Activated CD8-positive, alpha-beta memory T cell treated with anti-CD3 and anti-CD28 coated beads, Interleukin-2, amount 50 U/mL, for 4 hours (primary cell): Measurements from ENCODE around the gene SUGCT.

Source experiments
- DNase-seq: peaks from one replicate; pipeline ENCODE4 v3.0.0-alpha.2; 2020

Gene SUGCT

DNA sequence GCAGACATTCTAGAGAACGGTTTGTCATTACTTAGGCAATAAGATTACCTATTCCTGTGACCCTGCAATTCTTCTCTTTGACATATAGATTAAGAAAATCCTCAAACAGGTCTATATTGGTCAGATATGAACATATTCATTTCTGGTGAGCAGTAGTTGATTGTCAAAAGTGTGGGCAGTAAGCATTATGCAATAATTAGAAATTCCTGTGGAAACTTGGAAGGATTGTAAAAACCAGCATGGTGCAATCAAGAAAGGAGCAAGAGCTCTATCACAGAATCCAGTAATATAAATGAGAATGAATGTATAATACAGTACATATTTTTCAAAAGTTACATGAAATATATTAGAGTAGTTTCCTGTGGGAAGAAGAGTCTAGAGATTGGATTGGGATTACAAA, 406.5 kb downstream of the SUGCT start:
- no peak for DNase-seq

DNA sequence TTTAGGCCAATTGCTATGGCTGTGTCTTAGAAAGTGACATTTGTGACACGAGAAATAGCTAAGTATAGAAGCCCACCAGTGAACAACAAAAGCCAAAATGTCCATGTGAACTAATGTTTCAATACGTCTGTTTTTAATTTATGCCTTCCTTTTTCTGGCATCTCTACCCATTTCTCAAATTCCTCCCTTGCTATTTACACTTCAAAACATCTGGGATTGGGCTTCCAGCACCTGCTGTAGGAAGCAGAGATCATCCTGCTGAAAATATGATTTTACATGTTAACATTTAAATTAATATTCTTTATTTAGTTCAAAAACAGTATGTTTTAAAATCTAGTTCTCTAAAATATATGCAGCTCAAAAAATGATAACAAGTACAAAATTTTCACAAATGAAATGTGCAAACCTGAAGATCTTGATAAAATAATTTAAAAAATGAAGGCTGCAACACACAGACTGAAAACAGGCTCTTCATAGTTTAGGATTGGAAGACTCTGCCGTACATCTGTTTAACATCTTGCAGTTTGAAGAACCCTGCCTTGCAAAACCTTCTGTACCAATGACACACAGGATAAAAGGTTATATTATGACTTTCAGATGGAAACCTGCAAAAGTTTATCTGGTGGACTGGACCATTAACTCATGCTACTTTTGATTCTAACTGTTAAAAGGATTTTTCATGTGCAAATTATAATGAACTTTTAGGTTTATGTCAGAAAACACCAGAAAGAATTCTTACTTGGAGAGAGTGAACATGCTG, 408.4 kb downstream of the SUGCT start:
- DNase-seq = no peak

DNA sequence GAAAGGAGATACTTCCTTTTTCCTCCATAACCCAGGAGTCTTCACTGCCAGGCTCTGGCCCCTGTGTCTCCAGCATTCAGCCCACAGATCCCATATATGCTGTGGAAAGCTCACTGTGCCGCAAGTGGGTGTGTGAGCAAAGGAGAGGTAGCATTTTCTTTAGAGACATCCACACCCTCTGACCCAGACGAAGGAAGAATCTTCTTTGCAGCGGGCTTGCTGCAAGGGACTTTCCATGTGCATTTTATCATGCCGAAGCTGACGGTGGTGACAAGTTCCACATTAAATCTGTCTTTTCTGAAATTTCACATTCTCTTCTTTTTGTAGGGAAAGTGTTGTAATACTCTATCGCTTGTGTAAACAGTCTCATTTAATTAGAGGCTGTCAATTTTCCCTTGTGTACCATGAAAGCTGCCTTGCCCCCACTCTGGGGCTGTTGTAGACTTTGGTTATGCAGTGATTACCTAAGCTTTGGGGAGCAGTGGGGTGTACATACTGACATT, 409.5 kb downstream of the SUGCT start:
- no peak for DNase-seq

DNA sequence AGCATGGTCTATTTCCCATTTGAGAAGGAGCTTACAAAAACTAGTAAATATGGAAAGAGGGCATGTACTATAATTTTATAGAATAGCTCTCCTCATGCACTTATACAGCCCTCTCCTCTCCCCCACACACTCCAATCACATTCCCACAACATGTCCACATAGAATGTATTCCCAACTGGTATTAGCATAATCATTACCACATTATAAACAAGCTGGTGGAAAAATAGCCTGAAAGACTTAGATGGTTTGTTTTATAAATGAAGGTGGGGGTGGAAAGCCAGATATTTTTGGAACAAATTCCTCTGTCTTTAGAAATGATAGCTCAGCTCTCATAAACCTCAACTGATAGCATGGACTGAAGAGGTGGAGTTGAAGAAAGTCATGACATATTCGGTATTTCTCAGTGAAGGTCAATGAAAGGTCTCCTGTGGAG, 410.1 kb downstream of the SUGCT start:
- no peak for DNase-seq

DNA sequence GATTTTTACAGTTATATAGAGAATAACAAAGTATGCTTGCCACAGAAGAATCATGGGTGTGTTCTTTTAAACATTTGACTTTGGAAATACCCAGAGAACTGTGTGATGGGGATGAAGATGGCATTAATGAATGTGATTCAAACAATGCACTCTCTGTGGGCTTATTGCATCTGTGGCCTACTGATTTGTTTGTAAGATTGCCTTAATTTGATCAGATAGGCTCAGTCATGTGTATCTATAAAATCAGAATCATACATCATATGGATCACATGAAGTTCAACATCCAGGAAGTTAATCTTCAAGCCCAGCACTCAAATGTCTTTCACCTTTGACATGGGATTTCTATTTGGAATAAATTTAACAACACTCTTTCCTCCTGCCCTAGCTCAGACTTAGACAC, 410.9 kb downstream of the SUGCT start:
- no peak for DNase-seq

DNA sequence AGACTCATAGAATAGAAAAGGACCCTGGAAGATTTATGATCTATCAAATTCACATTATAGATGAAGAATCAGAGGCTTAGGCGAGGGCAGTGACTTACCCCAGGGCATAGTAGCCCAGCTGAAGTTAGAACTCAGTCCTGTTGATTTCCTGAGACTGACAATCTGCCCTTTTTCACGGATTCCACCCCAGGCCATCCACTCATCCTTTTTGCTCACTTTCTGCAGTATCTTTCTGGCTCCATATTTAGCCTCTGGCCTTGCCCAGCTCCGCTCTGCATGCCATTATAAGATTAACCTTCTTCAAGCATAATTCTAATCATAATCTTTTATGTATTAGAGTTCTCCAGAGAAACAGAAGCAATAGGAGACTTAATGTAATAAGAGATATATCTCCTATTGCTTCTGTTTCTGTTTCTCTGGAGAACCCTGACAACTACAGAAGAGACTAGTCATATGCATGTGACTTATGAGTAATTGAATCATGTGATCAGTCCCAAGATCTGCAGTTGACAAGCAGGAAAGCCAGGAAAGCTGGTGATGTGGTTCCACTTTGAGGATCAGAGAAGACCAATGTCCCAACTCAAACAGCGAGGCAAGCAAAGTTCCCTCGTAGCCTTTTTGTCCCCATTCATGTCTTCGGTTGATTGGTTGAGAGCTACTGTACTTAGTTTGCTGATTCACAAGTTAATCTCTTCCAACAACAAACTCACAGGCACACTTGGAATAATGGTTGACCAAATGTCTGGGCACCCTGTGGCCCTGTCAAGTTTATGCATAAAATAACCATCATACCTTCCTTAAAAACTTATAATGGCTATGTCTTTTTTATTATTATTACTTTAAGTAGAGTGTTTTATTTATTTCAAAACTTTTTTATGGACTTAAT, 412.1 kb downstream of the SUGCT start:
- no peak for DNase-seq

DNA sequence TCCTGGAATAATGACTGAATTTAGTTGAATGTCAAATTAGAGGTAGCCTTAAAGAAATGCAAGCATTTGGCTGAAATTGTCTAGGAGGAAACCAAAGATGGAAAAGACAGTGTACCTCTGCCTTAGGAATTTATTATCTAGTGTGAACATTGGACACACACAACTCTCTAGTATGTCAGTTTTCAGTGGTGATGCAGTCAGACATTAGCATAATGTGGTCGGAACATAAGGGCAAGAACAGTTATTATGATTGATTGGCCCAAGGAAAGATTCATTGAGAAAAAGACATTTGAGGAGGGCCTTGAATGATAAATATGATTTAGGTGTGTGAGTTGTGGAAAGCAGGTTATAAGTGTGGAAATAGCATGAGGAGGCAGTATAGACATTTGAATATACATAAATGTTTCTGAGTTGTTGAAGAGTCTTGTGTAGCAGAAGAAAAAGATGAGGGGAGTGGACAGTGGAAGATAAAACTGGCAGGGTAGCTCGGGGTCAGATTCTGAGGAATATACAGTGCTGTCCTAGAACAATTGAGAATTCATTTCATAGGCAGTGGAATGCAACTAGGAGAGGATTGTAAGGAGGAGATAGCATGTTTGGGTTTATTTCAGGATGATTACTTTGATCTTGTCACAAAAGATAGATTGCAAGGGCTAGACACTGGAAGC, 414.7 kb downstream of the SUGCT start:
- DNase-seq = no peak

DNA sequence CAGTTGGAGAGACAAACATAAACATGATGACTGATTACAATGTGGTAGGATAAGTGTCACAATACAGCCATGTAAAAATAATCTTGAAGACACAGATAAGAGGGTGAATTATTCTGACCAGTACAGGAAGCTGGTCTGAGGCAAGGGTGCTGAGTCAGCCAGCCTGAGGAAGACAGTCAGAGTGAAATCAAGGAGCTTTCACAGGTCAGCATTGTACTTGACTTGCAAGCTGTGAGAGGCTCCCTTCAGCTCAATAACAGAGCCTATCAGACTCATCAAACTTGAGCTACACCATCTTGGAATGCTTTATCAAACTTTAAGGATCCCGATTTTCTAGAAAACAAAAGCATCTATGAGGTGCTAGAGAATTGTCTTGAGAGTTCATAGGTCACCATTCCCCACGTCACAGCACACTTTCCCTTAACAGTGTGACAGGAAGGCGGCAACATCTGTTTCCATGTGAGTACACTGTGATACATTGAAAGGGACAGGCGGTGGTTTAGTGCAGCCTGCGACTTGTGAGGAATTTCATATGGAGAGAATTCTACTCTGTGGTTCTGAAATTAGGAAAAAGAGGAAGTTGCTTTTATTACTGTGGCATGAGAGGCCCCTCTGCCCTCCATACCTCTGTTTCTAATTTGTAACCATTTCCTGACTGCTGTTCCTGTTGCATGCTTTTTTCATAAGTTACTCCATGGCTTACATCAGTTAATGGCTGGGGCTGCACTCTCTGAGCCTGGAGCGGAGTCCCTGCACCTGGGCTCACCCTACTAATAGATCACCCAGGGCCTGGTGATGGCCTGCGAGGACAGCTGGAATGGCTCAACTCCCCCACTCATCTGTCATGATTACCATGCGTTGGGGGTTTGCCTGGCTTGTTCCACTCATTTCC, 417.1 kb downstream of the SUGCT start:
- no peak for DNase-seq

DNA sequence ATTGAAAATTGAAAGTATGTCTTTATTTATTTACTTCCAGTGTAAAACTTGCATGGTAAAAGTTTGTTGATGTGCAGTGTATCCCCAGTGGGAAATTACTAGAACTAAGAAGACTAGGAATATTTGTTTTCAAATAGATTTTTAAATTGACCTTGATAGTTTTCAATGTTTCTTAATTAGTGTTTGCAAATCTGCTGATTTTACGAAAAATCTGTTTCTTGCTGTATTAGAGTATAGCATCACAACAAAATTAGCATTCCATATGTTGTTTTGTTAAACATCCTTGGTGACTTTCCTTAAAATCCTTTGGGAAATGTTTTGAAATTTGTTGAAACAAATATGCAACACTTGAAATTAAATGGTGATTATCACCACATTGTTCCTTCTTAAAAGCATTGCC, 425.9 kb downstream of the SUGCT start:
- DNase-seq = no peak

DNA sequence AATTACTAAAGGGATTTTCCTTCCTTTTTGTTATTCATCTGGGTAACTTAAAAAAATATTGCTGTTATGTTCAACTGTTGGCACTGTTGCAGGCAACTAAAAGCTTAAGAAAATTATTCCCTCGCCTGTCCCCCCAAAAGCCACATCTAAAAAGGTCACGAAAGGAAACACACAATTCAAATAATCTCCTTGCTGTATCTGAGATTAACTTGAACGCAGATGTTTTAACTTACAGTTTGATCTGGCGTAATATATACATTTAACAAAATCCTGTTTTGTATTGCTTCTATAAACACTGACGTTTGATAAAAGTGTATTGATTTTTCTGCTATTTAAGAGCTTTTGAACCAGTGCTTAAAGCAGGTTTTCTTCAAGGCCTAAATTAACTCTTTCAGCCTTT, 432.1 kb downstream of the SUGCT start:
- no peak for DNase-seq

DNA sequence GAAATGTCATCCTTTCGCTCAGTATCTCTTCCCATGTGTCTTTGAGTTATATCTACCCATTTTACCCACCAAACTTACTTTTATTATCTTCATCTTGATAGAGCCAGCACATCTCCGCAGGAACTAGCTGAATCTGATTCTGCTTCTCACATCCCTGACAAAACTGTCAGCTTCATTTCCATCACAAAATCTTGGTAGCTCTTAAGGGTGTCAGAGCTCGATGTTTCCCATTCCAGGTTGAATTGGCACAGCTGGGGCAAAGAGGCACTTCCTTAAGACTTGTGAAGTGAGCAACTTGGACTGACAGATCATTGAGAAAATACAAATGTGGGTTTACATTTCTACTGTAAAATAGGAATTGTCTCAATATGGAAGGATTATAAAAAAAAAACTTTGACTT, 434.5 kb downstream of the SUGCT start:
- no peak for DNase-seq

DNA sequence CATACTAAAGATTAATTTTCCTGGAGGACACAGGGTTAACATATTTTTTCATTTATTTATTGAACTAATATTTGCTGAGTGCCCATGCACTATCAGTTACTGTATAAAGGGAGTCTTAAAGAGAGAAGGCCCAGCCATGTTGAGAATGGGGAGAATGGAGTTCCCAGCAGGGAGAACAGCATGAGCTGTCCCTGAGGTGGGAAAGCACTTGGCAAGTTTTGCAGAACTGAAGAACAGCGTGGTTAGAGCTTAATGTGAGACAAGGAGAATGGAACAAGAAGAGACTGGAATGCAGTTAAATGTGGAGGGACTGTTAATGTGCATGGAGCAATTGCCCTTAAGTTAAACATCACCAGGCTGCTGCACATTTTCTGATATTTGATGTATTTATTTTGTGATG, 435.4 kb downstream of the SUGCT start:
- DNase-seq = no peak

DNA sequence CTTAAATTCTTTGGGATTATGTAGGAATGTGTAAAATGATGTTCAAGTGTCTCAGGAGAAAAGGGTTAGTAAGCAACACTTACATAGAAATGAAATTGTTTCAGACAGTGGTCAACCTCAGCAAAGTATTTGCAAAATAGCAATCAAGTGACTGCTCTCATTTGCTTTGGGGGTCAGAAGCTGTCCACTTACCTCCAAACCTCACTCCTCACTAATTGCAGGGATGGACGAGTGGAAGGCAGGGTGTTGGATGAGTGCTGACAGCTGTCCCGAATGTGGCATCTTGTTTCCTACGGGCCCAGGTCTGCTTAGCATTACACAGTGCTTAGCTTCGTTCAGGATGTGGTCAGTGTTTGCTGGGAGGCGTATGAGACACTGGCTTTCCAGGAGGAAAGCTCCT, 437.0 kb downstream of the SUGCT start:
- DNase-seq = no peak

DNA sequence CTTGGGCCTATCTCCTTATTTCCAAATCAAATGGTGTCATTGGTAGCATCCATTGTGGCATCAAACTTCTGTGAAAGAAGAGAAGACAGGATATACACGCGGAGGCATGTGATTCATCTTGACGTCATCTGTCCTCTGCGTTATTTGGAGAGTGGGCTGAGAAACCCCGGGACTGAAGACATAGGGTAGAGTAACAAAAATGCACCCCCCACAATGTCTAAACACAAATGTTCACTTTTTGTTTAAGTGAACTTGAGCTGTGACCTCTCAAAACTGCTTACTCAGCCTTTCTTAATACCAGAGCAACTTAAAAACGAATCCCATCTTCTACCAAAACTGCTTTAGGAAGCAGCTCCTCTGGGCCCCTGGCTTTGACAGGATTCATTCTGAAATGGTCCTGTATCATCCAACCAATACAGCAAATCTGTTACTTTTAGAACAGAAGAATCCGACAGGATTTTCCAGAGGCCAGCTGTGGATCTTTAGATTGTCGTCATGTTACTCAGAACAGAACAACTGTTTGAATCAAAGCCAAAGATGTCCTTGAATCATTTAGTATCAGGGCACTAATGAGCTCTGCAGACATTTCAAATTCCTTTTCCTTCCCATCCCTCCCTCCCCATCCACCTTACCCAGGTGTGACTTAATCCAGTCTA, 438.1 kb downstream of the SUGCT start:
- no peak for DNase-seq

DNA sequence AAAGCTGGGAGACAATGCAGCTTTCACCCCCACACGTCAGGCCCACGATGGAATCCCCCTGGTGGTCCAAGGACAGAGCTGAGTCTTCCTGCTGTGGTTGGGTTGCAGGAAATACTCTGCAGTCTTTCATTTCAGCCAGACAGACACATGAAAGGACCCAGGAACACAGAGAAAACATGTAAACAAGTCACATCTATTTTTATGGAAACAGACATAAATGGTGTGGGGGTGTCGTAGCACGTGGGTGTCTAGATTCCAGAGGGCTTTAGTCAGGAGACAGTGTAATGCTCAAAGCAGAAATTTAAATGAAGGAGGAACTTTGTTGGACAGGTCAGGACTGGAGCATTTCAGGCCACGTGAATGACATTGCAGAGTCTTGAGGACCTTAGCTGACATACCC, 444.6 kb downstream of the SUGCT start:
- no peak for DNase-seq

DNA sequence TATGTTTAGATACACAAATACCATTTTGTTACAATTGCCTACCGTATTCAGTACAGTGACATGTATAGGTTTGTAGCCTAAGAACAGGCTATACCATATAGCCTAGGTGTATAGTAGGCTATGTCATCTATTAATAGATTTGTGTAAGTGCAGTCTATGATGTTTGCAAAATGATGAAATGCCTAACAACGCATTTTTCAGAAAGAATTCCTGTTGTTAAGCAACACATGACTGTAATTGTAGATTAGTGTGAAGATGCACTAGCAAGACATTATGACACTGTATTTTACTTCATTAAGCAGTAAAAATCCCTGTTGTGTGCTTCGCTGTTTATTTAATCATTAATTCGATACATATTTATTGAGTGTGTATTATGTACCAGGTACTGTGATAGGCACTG, 446.0 kb downstream of the SUGCT start:
- no peak for DNase-seq

DNA sequence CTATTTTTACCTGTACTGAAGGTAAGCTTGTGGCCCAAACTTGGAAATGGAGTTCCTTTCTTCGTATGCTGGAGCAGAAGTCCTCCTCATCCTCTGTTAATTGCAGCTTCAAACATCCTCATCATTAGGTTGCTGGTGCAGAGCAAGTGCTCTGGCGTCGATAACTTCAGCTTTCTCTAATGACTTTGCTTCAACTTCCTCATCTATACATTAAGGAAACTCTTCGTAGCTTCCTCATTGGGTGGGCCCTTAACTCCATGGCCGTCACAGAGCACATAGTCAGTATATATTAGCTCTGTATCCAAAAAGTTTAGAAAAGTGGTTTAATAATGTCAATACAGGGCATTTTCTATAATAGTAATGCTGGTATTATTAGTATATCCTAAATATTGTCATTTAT, 447.7 kb downstream of the SUGCT start:
- no peak for DNase-seq

DNA sequence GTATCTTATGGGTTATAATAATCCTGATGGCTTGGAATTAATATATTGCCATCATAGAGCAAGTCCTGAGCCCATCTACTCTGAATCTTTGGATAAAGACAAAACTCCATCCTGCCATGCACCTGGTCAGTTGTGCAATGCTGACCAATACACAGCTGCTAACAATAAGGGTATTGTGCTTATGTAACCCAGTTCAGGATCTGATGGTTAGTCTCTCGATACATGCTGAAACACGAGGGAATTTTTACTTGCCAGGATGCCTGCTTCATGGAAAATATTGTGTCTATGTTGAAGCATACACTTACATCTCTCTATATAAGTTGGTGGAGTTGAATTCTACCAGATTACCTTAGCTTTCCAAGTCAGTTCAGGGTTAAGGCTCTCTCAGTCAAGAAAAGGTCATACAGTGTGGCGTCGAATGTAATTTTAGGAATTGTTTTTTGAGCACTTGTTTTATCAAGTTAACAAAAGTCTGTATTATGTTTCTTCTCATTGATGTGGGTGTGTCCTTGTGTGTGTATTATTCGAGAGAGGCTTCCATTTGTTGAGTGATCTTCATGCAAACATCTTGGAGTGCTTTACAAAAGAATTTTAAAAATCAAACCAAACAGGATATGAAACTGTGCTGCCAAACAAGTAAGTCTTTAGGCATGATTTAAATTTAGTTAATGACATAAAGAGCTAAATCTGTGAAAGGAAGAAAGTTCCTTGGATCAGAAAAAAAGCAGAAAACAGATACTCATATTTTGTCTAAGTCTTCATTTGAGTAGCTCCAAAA, 449.1 kb downstream of the SUGCT start:
- DNase-seq = no peak

DNA sequence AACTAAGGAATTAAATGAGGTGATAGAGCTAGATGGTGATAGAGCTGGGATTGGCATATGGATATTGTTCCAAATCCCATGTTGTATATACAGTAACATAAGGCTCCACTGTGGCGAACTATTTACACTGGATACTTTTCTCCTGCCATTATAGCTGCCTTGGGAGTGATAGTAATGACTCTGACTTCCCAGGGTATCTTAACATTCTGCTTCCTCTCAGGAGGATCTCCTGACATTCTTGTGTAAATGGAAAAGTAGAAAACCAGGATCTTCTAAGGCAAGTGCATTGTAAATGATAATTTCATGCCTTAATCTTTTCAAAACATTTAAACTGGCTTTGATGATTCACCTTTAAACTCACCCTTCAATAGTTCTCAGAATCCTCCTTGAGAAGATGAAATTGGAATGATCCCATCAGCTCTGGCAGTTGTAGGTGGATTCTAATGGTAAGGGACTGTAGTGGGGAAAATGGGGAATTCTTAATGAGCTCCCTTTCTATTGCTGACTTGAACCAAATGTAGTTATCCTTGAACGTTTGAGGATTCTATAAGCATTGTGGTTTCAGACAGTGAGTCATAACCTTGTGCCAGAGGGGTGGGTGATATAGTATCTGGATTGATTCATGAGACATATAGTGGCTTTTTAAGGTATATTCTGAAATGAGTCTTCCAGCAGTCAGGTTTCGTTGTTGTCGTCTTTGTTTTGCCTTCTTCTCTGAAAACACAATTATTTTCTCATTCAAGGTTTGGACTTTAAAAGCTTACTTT, 450.0 kb downstream of the SUGCT start:
- DNase-seq = no peak

DNA sequence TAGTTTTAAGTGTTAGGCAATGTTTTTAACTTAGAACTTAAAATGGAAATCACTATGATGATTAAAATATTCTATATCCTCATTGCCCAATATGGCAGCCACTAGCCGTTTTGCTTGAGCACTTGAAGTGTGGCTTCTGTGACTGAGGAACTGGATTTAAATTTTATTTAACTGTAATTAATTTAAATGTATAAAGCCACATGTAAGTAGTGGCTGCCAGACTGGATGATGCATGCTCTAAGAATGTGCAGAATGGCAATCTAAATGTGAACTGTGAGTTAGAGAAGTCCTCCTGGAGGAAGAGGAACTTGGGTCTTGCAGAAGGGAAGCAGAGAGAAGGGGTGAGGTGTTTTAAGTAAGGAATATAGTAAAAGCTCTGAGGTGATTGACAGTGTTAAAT, 451.4 kb downstream of the SUGCT start:
- DNase-seq = no peak
